PC-9 (cell line): ENCODE data around the gene SLC12A3. TPM values are rescaled to one million over a fixed set of nuclear protein-coding genes. Genes with fewer than 3 reads are reported as not detected.

Experiments used
- BruUV-seq: library from RNA; stranded (reverse); fragments of 400-500 nt; replicated peaks from 2 replicates; lab custom pipeline; 2021; lab: Mats Ljungman, UMichigan
- CTCF ChIA-PET: fragments of 300-600 bp; sonication (Branson Sonifier 250); formaldehyde crosslinking; loops from one replicate; lab custom pipeline; 2022; ENCODE audit warnings: antibody characterized with exemption; lab: Charles Lee
- POLR2A ChIA-PET: fragments of 300-600 bp; sonication (Branson Sonifier 250); formaldehyde crosslinking; loops from one replicate; lab custom pipeline; 2022; ENCODE audit warnings: antibody characterized with exemption; ENCODE audit not compliant: unreplicated experiment; lab: Charles Lee
- DNase-seq, 2 experiments: peaks; one replicate each; pipeline versions ENCODE4 v3.0.0 to v3.0.0-alpha.2; 2015 to 2022; ENCODE audit warnings: mixed read lengths in 1 of 2
- H2AFZ ChIP-seq: fragments of 200-600 bp; sonication (generic); 2 replicates; pipeline ENCODE4 v1.8.1; 2017; ENCODE audit warnings: antibody characterized with exemption
- H3F3A ChIP-seq: fragments of 200-600 bp; sonication (generic); 2 replicates; pipeline ENCODE4 v1.8.1; 2017; ENCODE audit warnings: antibody characterized with exemption, mild to moderate bottlenecking, low read depth; ENCODE audit not compliant: insufficient read depth
- H3K27ac ChIP-seq: fragments of 200-600 bp; sonication (generic); 2 replicates; pipeline ENCODE4 v1.6.1; 2016; ENCODE audit warnings: mixed run types
- H3K27me3 ChIP-seq: fragments of 200-600 bp; sonication (generic); 2 replicates; pipeline ENCODE4 v1.6.1; 2016; ENCODE audit warnings: low read depth, mixed run types; ENCODE audit not compliant: insufficient read depth
- H3K36me3 ChIP-seq: fragments of 200-600 bp; sonication (generic); 2 replicates; pipeline ENCODE4 v1.6.1; 2016; ENCODE audit warnings: low read depth, mixed run types
- H3K4me1 ChIP-seq: fragments of 200-600 bp; sonication (generic); replicated peaks from 2 replicates; pipeline ENCODE4 v1.6.1; 2016; ENCODE audit warnings: mixed run types; ENCODE audit not compliant: insufficient read depth
- H3K4me2 ChIP-seq: fragments of 200-600 bp; sonication (generic); 2 replicates; pipeline ENCODE4 v1.6.1; 2017; ENCODE audit warnings: mixed run types
- H3K4me3 ChIP-seq: fragments of 200-600 bp; sonication (generic); 2 replicates; pipeline ENCODE4 v1.6.1; 2016; ENCODE audit warnings: mixed run types
- H3K79me2 ChIP-seq: fragments of 200-600 bp; sonication (generic); 2 replicates; pipeline ENCODE4 v1.6.1; 2017; ENCODE audit warnings: low read depth, mixed run types
- H3K9me2 ChIP-seq: fragments of 200-600 bp; sonication (generic); 2 replicates; pipeline ENCODE4 v1.8.1; 2017; ENCODE audit warnings: mild to moderate bottlenecking; ENCODE audit not compliant: insufficient read depth
- H3K9me3 ChIP-seq: fragments of 200-600 bp; sonication (generic); 2 replicates; pipeline ENCODE4 v1.8.1; 2016; ENCODE audit warnings: low read depth; ENCODE audit not compliant: insufficient read depth
- H4K20me1 ChIP-seq: fragments of 200-600 bp; sonication (generic); 2 replicates; pipeline ENCODE4 v1.8.1; 2017; ENCODE audit not compliant: insufficient read depth
- CTCF ChIP-seq: fragments of 200-600 bp; sonication (generic); conservative IDR thresholded peaks from 2 replicates; pipeline ENCODE4 v1.6.1; 2017; ENCODE audit warnings: mixed run types, antibody characterized with exemption, mild to moderate bottlenecking, moderate library complexity
- EZH2 ChIP-seq: fragments of 200-600 bp; sonication (generic); IDR thresholded peaks from 2 replicates; pipeline ENCODE4 v1.8.0; 2017; ENCODE audit warnings: antibody characterized with exemption, low read depth
- intact Hi-C: fragments of 100-400 bp; cut with micrococcal nuclease; formaldehyde crosslinking; loops from one replicate; pipeline ENCODE4 v1.10.0; 2022; ENCODE audit not compliant: unreplicated experiment
- total RNA-seq: library from RNA; stranded (reverse); gene quantifications from 2 replicates; pipeline ENCODE4 v1.2.3, GENCODE V29; 2021

SLC12A3 gene
- total RNA-seq, 1 experiment from 2014 or later: 0.26 TPM

DNA sequence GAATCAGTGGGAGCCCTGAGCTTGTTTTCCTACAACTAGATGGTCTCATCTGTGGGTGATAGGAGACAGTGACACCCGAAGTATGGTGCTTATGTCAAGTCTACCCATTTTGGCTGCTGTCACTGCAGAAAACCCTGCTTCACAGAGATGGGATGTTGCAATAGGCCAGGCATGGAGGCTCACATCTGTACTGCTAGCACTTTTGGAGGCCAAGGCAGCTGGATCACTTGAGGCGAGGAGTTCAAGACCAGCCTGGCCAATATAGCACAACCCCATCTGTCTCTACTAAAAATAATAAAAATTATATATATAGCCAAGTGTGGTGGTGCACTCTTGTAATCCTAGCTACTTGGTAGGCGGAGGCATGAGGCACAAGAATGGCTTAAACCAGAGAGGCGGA is 64.6 kb downstream of the SLC12A3 start:
- no TSS peak for BruUV-seq
- no peak for DNase-seq
- Histone ChIP-seq H3K4me3 (no peak overlapping the region), H3K4me2 (no peak overlapping the region), H3K9me3 (no peaks in the 10 kb centered on the region), H3K79me2 (peaks cover 25% of the 10 kb centered on the region), H3K27ac (no peak overlapping the region), H3K4me1 (peaks cover 15% of the 10 kb centered on the region), H3K27me3 (no peaks in the 10 kb centered on the region), H2AFZ (no peak overlapping the region), H4K20me1 (peaks cover 15% of the 10 kb centered on the region), H3F3A (peaks cover 16% of the 10 kb centered on the region), H3K36me3 (peaks cover 12% of the 10 kb centered on the region; the same call in 1 of the 2 replicates), H3K9me2 (no peaks in the 10 kb centered on the region)
- POLR2A ChIA-PET: interaction anchor here (0.5 kb wide), 1 partner anchor 12 kb away, joined by 3 read pairs; no protein-coding TSS in a partner anchor
- CTCF ChIA-PET: no interaction called here
- TF ChIP-seq CTCF: no peak
- TF ChIP-seq EZH2: no peak
- intact Hi-C loops: no loop called here

DNA sequence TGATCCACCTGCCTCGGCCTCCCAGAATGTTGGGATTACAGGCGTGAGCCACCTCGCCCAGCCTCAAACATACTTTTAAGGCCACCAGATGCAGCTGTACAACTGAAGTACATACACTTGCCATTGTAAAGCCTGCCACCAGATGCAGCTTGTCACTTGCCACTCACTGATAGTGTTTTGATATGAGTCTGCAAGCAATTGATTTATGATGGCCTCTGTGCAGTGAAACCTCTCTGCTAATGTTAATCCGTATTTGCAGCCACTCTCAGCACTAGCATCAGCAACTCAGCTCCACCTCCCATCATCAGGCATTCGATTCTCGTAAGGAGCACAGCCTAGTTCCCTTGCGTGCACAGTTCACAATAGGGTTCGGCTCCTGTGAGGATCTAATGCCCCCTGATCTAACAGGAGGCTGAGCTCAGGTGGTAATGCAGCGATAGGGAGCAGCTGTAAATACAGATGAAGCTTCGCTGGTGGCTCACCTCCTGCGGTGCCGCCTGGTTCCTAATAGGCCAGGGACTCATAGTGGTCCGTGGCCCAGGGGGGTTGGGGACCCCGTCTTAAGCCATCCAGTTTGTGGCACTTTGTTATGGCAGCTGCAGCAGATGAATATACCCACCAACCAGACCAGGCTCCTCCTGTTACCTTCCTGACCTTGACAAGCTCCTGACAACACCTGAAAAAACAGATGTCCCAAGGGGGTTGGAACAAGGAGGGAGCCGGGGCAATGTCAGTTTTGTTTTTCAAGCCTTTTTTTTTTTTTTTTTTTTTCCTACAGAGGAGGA is 65.7 kb downstream of the SLC12A3 start:
- no peaks in the 10 kb centered on the region for H3K27me3 ChIP-seq
- H3F3A ChIP-seq: peaks cover 16% of the 10 kb centered on the region
- H3K27ac ChIP-seq: no peak overlapping the region
- TF ChIP-seq EZH2 (no peak), CTCF (no peak)
- DNase-seq: no peak
- H3K36me3 ChIP-seq: peaks cover 22% of the 10 kb centered on the region
- peak overlapping the region; percentile 75 for H3K4me2 ChIP-seq
- peaks cover 26% of the 10 kb centered on the region for H4K20me1 ChIP-seq
- H3K9me3 ChIP-seq: no peaks in the 10 kb centered on the region
- BruUV-seq: no TSS peak
- H3K4me3 ChIP-seq: 0 out of 2 replicates have a peak overlapping the region, but pooled peaks have one; percentile 97
- peaks cover 18% of the 10 kb centered on the region for H3K4me1 ChIP-seq
- POLR2A ChIA-PET: interaction anchor here (0.5 kb wide), 2 partner anchors 9 to 1316 kb away, joined by 5 to 8 read pairs; no protein-coding TSS in a partner anchor
- intact Hi-C loops: no loop called here
- H3K9me2 ChIP-seq: no peaks in the 10 kb centered on the region
- no peak overlapping the region for H2AFZ ChIP-seq
- H3K79me2 ChIP-seq: peaks cover 35% of the 10 kb centered on the region
- CTCF ChIA-PET: interaction anchor here (0.7 kb wide), 1 partner anchor 80 kb away, joined by 12 read pairs; no protein-coding TSS in a partner anchor

DNA sequence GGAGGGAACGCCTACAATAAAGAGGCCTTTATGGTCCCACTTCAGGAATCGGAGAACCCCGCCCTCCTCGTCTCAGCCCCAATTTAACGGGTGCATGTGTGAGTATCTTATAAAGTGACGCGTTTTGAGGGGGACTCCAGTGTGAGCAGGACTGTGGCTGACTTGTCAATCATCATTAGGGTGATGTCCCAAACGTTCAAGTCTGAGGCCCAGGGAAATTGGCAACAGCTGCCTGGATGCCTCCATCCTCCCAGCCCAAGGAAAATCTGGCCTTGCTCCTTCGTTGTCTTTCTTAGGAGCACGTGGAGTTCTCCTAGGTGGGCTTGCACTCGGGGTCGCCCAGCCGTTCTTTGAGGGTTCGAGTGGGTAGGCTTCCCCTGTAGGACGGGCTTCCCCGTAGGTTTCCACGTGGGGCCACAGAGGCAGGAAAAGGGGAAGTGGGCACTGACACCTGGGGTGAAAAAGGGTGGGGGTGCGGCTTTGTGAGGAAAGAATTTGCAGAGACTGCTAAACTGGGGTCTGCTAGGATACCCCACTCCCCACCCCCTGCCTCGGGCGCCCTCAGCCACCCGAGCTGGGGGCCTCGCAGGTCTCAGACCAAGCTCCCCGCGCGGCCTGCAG is 66.4 kb downstream of the SLC12A3 start:
- intact Hi-C loops: no loop called here
- H3K36me3 ChIP-seq: peaks cover 29% of the 10 kb centered on the region
- H3K79me2 ChIP-seq: peaks cover 42% of the 10 kb centered on the region
- CTCF ChIA-PET: interaction anchor here (0.6 to 0.7 kb wide), 2 partner anchors 80 to 335 kb away, joined by 4 to 12 read pairs; no protein-coding TSS in a partner anchor
- H3K9me2 ChIP-seq: no peaks in the 10 kb centered on the region
- H3K27ac ChIP-seq: peak overlapping the region; percentile 91
- BruUV-seq: TSS peak; percentile 99
- no peak for TF ChIP-seq EZH2
- no peak for TF ChIP-seq CTCF
- peak overlapping the region; percentile 76 for H2AFZ ChIP-seq
- H3K4me2 ChIP-seq: peak overlapping the region; percentile 75
- H3F3A ChIP-seq: peaks cover 21% of the 10 kb centered on the region
- POLR2A ChIA-PET: interaction anchor here (0.7 kb wide), 1 partner anchor 19 kb away, joined by 4 read pairs; no protein-coding TSS in a partner anchor
- H3K4me1 ChIP-seq: peaks cover 21% of the 10 kb centered on the region
- H3K27me3 ChIP-seq: no peaks in the 10 kb centered on the region
- H3K9me3 ChIP-seq: no peaks in the 10 kb centered on the region
- peaks cover 31% of the 10 kb centered on the region for H4K20me1 ChIP-seq
- no peak for DNase-seq
- peak overlapping the region; percentile 97; the same call in 1 of the 2 replicates for H3K4me3 ChIP-seq
